ENCODE data around the gene CP.

CP gene

DNA sequence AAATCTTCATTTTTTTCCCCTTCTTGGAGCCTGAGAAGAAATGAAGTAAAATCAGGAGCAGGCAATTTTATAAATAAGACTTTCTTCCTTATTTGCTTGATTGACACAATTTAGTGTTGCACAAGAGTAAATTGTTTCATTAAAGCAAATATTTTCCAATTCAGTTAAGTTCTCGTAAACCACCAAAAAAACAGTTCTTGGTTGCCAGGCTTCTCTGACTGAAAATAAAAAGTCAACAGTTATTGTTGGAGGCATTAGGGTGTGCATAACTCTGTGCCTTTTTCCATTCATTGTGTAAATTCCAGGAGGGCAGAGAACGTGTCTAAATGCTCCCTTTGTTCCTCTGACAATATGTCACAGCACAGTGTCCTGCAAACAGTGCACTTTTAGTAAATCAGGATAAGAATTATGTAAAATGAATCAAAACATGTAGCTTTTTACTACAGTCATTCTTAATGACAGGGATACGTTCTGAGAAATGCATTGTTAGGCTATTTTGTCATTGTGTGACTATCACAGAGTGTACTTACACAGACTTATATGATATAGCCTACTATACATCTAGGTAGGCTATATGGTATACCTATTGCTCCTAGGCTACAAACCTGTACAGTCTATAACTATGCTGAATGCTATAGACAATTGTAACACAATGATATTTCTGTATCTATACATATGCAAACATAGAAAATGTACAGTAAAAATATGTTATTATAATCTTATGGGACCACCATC, at the start of gene CP:
Gene CP, minus strand, starts transcription at position 47 of the 735 bp plus-strand sequence. Its CDS starts 37 bp downstream, at position 10.
- Histone ChIP-seq H3K36me3 (ENCODE audit: insufficient read depth, low read length) (no peaks in the 10 kb centered on the region), H3K9me3 (ENCODE audit: insufficient read depth, low read length, severe bottlenecking) (no peaks in the 10 kb centered on the region), H3K4me3 (ENCODE audit: low read depth in 1 of 2, low read length in 2 of 2) (no peak within 1 kb of the TSS), H2AFZ (ENCODE audit: low read depth, low read length) (no peak within 1 kb of the TSS), H3K79me2 (ENCODE audit: insufficient read depth, low read length) (no peaks in the 10 kb centered on the region), H3K4me2 (ENCODE audit: insufficient read depth, low read length) (no peak within 1 kb of the TSS), H3K27me3 (ENCODE audit: insufficient read depth, low read length, poor library complexity) (no peaks in the 10 kb centered on the region), H4K20me1 (ENCODE audit: insufficient read depth, low read length) (no peaks in the 10 kb centered on the region), H3K27ac (ENCODE audit: low read length) (no peak within 1 kb of the TSS), H3K9ac (ENCODE audit: low read depth, low read length) (no peak within 1 kb of the TSS), H3K4me1 (ENCODE audit: insufficient read depth, low read length) (peaks cover 12% of the 10 kb centered on the region)
- no peak for ATAC-seq (ENCODE audit: insufficient read depth, low read depth)
- DNase-seq: no peak
- TF ChIP-seq EZH2 (IDR thresholded peaks at IDR 0.05; ENCODE audit: borderline replicate concordance, low read depth, low read length, severe bottlenecking): no peak
- TF ChIP-seq, protein P1, sequence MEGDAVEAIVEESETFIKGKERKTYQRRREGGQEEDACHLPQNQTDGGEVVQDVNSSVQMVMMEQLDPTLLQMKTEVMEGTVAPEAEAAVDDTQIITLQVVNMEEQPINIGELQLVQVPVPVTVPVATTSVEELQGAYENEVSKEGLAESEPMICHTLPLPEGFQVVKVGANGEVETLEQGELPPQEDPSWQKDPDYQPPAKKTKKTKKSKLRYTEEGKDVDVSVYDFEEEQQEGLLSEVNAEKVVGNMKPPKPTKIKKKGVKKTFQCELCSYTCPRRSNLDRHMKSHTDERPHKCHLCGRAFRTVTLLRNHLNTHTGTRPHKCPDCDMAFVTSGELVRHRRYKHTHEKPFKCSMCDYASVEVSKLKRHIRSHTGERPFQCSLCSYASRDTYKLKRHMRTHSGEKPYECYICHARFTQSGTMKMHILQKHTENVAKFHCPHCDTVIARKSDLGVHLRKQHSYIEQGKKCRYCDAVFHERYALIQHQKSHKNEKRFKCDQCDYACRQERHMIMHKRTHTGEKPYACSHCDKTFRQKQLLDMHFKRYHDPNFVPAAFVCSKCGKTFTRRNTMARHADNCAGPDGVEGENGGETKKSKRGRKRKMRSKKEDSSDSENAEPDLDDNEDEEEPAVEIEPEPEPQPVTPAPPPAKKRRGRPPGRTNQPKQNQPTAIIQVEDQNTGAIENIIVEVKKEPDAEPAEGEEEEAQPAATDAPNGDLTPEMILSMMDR (IDR thresholded peaks at IDR 0.05; ENCODE audit: borderline replicate concordance, extremely low read depth, low read length, poor library complexity, severe bottlenecking): no peak

DNA sequence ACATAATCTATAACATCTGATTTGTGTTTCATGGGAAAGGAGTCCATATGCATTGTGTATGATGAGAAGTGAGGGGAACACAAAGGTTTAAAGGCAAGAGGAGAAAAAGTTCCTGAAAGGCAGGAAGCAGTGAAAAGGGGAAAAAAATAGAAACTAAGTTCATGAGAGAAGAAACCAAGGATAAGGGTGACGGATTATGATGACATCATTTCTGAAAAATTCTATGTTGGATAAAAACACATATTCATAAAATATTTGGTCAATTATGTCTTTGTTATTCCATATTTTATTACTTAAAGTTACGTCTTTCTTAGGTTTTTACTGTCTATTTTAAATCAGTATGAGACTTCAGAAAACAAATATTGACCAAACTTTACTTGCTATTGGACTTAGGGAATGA, 48.6 kb upstream of the CP start:
- H4K20me1 ChIP-seq (ENCODE audit: insufficient read depth, low read length): no peaks in the 10 kb centered on the region
- no peak overlapping the region for H3K4me2 ChIP-seq (ENCODE audit: insufficient read depth, low read length)
- DNase-seq (no peak), ATAC-seq (ENCODE audit: insufficient read depth, low read depth) (no peak)
- no peak overlapping the region for H2AFZ ChIP-seq (ENCODE audit: low read depth, low read length)
- no peak for TF ChIP-seq EZH2 (IDR thresholded peaks at IDR 0.05; ENCODE audit: borderline replicate concordance, low read depth, low read length, severe bottlenecking)
- TF ChIP-seq, protein P1 (IDR thresholded peaks at IDR 0.05; ENCODE audit: borderline replicate concordance, extremely low read depth, low read length, poor library complexity, severe bottlenecking): no peak
- no peak overlapping the region for H3K27ac ChIP-seq (ENCODE audit: low read length)
- H3K4me1 ChIP-seq (ENCODE audit: insufficient read depth, low read length): no peaks in the 10 kb centered on the region
- no peaks in the 10 kb centered on the region for H3K36me3 ChIP-seq (ENCODE audit: insufficient read depth, low read length)
- H3K79me2 ChIP-seq (ENCODE audit: insufficient read depth, low read length): no peaks in the 10 kb centered on the region
- H3K4me3 ChIP-seq (ENCODE audit: low read depth in 1 of 2, low read length in 2 of 2): no peak overlapping the region
- peaks cover 3% of the 10 kb centered on the region for H3K27me3 ChIP-seq (ENCODE audit: insufficient read depth, low read length, poor library complexity)
- no peak overlapping the region for H3K9ac ChIP-seq (ENCODE audit: low read depth, low read length)
- no peaks in the 10 kb centered on the region for H3K9me3 ChIP-seq (ENCODE audit: insufficient read depth, low read length, severe bottlenecking)

DNA sequence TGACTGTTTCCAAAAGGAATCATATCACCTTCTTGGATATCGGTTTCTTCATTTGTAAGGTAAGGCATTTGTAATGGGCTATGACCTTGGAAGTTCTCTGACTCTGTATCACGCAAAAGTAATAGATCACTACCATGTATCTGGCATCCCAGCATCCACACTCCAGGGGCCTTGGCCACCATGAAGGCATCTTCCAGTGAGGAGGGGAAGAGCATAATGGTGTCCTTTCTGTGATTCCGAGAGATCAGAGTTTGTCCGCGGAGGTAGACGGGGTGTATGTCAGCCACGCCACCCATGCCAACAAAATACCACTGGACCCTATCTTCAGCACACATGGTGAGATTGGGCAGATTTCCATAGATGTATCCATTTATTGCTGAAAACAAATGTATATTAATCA, 48.1 kb upstream of the CP start:
- ATAC-seq (ENCODE audit: insufficient read depth, low read depth): no peak
- H4K20me1 ChIP-seq (ENCODE audit: insufficient read depth, low read length): no peaks in the 10 kb centered on the region
- no peak for DNase-seq
- TF ChIP-seq, protein P1 (IDR thresholded peaks at IDR 0.05; ENCODE audit: borderline replicate concordance, extremely low read depth, low read length, poor library complexity, severe bottlenecking): no peak
- TF ChIP-seq EZH2 (IDR thresholded peaks at IDR 0.05; ENCODE audit: borderline replicate concordance, low read depth, low read length, severe bottlenecking): no peak
- H3K9ac ChIP-seq (ENCODE audit: low read depth, low read length): no peak overlapping the region
- no peaks in the 10 kb centered on the region for H3K4me1 ChIP-seq (ENCODE audit: insufficient read depth, low read length)
- peaks cover 3% of the 10 kb centered on the region for H3K27me3 ChIP-seq (ENCODE audit: insufficient read depth, low read length, poor library complexity)
- H3K4me2 ChIP-seq (ENCODE audit: insufficient read depth, low read length): no peak overlapping the region
- no peaks in the 10 kb centered on the region for H3K79me2 ChIP-seq (ENCODE audit: insufficient read depth, low read length)
- H3K9me3 ChIP-seq (ENCODE audit: insufficient read depth, low read length, severe bottlenecking): no peaks in the 10 kb centered on the region
- no peak overlapping the region for H3K4me3 ChIP-seq (ENCODE audit: low read depth in 1 of 2, low read length in 2 of 2)
- H3K36me3 ChIP-seq (ENCODE audit: insufficient read depth, low read length): no peaks in the 10 kb centered on the region
- no peak overlapping the region for H2AFZ ChIP-seq (ENCODE audit: low read depth, low read length)
- no peak overlapping the region for H3K27ac ChIP-seq (ENCODE audit: low read length)

Data from DND-41 (cell line).